Lower lobe of right lung (tissue), 2 donors: ENCODE data around the gene GRIK4. TPM values are rescaled to one million over a fixed set of nuclear protein-coding genes. Genes with fewer than 3 reads are reported as not detected.
A peak's percentile ranks its signal among the peaks of the same experiment; 100 is the strongest.

Source experiments
- ATAC-seq, 2 donors: fragments of 200-7000 bp; cut with Tn5 transposase; one replicate each; pipeline ENCODE4 v1.9.1; 2020 to 2022; ENCODE audit warnings: mild to moderate bottlenecking in 2 of 2, moderate library complexity in 2 of 2
- DNase-seq: peaks from one replicate; pipeline ENCODE4 v3.0.0-alpha.2; 2020
- H3K27ac ChIP-seq: fragments of 200-600 bp; one replicate; pipeline ENCODE4 v1.8.0; 2022
- H3K27me3 ChIP-seq: fragments of 200-600 bp; one replicate; pipeline ENCODE4 v1.8.0; 2022; ENCODE audit warnings: low read depth
- H3K36me3 ChIP-seq: fragments of 200-600 bp; one replicate; pipeline ENCODE4 v1.8.0; 2022; ENCODE audit warnings: mild to moderate bottlenecking
- H3K4me1 ChIP-seq: fragments of 200-600 bp; one replicate; pipeline ENCODE4 v1.8.0; 2022
- H3K4me3 ChIP-seq: fragments of 200-600 bp; one replicate; pipeline ENCODE4 v1.8.0; 2022; ENCODE audit warnings: mild to moderate bottlenecking
- H3K9me3 ChIP-seq: fragments of 200-600 bp; one replicate; pipeline ENCODE4 v1.8.0; 2022
- CTCF ChIP-seq: fragments of 200-600 bp; IDR thresholded peaks from one replicate; pipeline ENCODE4 v1.8.0; 2022; ENCODE audit warnings: antibody characterized with exemption, mild to moderate bottlenecking
- intact Hi-C: fragments of 100-400 bp; cut with DNase I; formaldehyde crosslinking; loops from one replicate; pipeline ENCODE4 v1.11.0; 2022
- long read RNA-seq: library from polyadenylated mRNA; unstranded; transcript quantifications from one replicate; pipeline ENCODE4 v2.0.0, GENCODE V29; 2021
- total RNA-seq: library from RNA; stranded (reverse); fragmentation: NEBNext Ultra II Directional; extraction: Animal tissue kit (Norgen Biotek cat#: 25700); gene quantifications from one replicate; pipeline ENCODE4 v1.2.1, GENCODE V29; 2021
- donor health status: DM: no; HTN: yes; CAD: no; lungs with severe emphysema.

Gene GRIK4
- 2.2 TPM for total RNA-seq
- long read RNA-seq, full-length matches to known transcripts = 2 of 7 reads
- long read RNA-seq, partial matches to known transcripts = 0 of 7 reads
- long read RNA-seq, other reads (novel, unspliced or antisense) = 5 of 7 reads

GRCh38 chr11:120511116-120511819 is at the start of gene GRIK4:
TSS of gene GRIK4 (plus strand) at chr11:120511748. CDS start at chr11:120660319, 148,571 bp downstream.
- DNase-seq (peak; percentile 85), ATAC-seq (peak; percentile 85 to 88)
- H3K9me3 ChIP-seq = no peaks in the 10 kb centered on the region
- H3K4me1 ChIP-seq = no peaks in the 10 kb centered on the region
- H3K36me3 ChIP-seq = no peaks in the 10 kb centered on the region
- H3K4me3 ChIP-seq = peak within 1 kb of the TSS; percentile 50
- intact Hi-C loops = loop anchor here (10.0 kb wide), 1 partner anchor 184 kb away; no protein-coding TSS in a partner anchor
- peak; percentile 97 for TF ChIP-seq CTCF
- peaks cover 53% of the 10 kb centered on the region for H3K27me3 ChIP-seq
- H3K27ac ChIP-seq = no peak within 1 kb of the TSS

- DNase-seq = no peak
- no peak for TF ChIP-seq CTCF
- Histone ChIP-seq H3K4me3 (no peak overlapping the region), H3K9me3 (no peaks in the 10 kb centered on the region), H3K27me3 (no peaks in the 10 kb centered on the region), H3K4me1 (no peaks in the 10 kb centered on the region), H3K36me3 (peaks cover 97% of the 10 kb centered on the region), H3K27ac (no peak overlapping the region)
- no peak for ATAC-seq
- intact Hi-C loops = no loop called here
Observed at GRCh38 chr11:120462825-120463224, 48.7 kb upstream of the GRIK4 start.

GRCh38 chr11:120465921-120466534 is 45.5 kb upstream of the GRIK4 start:
- no peak for TF ChIP-seq CTCF
- Histone ChIP-seq H3K36me3 (peaks cover 97% of the 10 kb centered on the region), H3K27me3 (no peaks in the 10 kb centered on the region), H3K9me3 (no peaks in the 10 kb centered on the region), H3K4me1 (no peaks in the 10 kb centered on the region), H3K27ac (no peak overlapping the region), H3K4me3 (no peak overlapping the region)
- no peak for ATAC-seq
- DNase-seq = no peak
- intact Hi-C loops = no loop called here

- intact Hi-C loops = no loop called here
- H3K9me3 ChIP-seq = no peaks in the 10 kb centered on the region
- no peaks in the 10 kb centered on the region for H3K27me3 ChIP-seq
- H3K36me3 ChIP-seq = peaks cover 92% of the 10 kb centered on the region
- TF ChIP-seq CTCF = no peak
- H3K4me3 ChIP-seq = no peak overlapping the region
- no peak for DNase-seq
- H3K27ac ChIP-seq = no peak overlapping the region
- no peaks in the 10 kb centered on the region for H3K4me1 ChIP-seq
- no peak for ATAC-seq
Observed at GRCh38 chr11:120467627-120468026, 43.9 kb upstream of the GRIK4 start.

- no peak for TF ChIP-seq CTCF
- Histone ChIP-seq H3K27me3 (no peaks in the 10 kb centered on the region), H3K9me3 (no peaks in the 10 kb centered on the region), H3K4me1 (no peaks in the 10 kb centered on the region), H3K27ac (no peak overlapping the region), H3K4me3 (no peak overlapping the region), H3K36me3 (peaks cover 95% of the 10 kb centered on the region)
- no peak for DNase-seq
- no peak for ATAC-seq
- intact Hi-C loops = no loop called here
Observed at GRCh38 chr11:120471131-120471530, 40.4 kb upstream of the GRIK4 start.
